ENCODE results near the gene DKC1.

Gene DKC1

DNA sequence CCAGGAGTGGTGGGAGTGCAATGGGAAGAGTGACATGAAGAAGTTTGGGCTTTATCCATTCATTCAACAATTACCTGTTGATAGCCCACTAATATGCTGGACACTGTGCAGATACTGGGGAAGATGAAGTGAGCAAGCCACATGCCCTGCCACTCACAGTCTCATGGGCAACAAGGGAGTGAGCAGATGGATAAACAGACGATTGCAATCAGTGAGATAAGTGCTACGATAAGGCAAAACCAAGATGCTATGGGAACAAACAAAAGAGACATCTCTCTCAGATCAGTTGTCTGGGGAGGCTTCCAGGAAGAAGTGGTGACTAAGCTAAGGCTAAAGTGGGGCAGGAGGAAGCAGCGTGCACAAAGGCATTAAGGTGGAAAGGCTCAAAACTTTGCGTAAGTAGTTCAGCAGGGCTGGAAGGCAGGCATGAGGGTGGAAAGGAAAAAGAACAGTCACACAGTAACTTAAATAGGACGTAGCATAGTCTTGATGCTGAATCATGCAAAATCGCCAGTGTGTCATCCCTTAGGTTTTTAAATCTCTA is 43.5 kb upstream of the DKC1 start:
- no peak for DNase-seq (ENCODE audit: low spot score)
- peaks cover 12% of the 10 kb centered on the region for H3K4me1 ChIP-seq (ENCODE audit: insufficient read depth, poor library complexity, severe bottlenecking)
- H3K9me3 ChIP-seq (ENCODE audit: severe bottlenecking), result no peaks in the 10 kb centered on the region
- no peaks in the 10 kb centered on the region for H3K27me3 ChIP-seq (ENCODE audit: insufficient read depth, poor library complexity, severe bottlenecking)
- TF ChIP-seq, protein P1, sequence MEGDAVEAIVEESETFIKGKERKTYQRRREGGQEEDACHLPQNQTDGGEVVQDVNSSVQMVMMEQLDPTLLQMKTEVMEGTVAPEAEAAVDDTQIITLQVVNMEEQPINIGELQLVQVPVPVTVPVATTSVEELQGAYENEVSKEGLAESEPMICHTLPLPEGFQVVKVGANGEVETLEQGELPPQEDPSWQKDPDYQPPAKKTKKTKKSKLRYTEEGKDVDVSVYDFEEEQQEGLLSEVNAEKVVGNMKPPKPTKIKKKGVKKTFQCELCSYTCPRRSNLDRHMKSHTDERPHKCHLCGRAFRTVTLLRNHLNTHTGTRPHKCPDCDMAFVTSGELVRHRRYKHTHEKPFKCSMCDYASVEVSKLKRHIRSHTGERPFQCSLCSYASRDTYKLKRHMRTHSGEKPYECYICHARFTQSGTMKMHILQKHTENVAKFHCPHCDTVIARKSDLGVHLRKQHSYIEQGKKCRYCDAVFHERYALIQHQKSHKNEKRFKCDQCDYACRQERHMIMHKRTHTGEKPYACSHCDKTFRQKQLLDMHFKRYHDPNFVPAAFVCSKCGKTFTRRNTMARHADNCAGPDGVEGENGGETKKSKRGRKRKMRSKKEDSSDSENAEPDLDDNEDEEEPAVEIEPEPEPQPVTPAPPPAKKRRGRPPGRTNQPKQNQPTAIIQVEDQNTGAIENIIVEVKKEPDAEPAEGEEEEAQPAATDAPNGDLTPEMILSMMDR (IDR thresholded peaks at IDR 0.05; ENCODE audit: poor library complexity, severe bottlenecking), result no peak
- H3K27ac ChIP-seq (ENCODE audit: poor library complexity, severe bottlenecking), result peak overlapping the region; percentile 78
- H3K4me3 ChIP-seq (ENCODE audit: severe bottlenecking), result no peak overlapping the region
- peak; percentile 90 for ATAC-seq (ENCODE audit: low read depth)
- H3K36me3 ChIP-seq (ENCODE audit: low read depth), result no peaks in the 10 kb centered on the region

DNA sequence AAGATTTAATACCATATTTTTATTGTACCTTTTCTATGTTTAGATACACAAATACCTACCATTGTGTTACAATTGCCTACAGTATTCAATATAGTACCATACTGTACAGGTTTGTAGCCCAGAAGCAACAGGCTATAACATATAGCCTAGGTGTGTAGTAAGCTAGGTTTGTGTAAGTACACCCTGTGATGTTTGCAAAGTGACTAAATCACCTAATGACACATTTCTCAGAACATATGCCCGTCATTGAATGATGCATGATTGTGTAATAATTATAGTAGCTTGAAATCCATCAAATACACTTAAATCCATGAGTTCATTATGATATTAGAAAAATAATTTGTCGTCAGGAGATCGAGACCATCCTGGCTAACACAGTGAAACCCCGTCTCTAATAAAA is 42.6 kb upstream of the DKC1 start:
- TF ChIP-seq, protein P1 (IDR thresholded peaks at IDR 0.05; ENCODE audit: poor library complexity, severe bottlenecking), result no peak
- ATAC-seq (ENCODE audit: low read depth), result peak; percentile 42; the same call in 2 of the 3 replicates
- DNase-seq (ENCODE audit: low spot score), result no peak
- Histone ChIP-seq H3K4me1 (ENCODE audit: insufficient read depth, poor library complexity, severe bottlenecking) (peaks cover 12% of the 10 kb centered on the region), H3K4me3 (ENCODE audit: severe bottlenecking) (no peak overlapping the region), H3K27ac (ENCODE audit: poor library complexity, severe bottlenecking) (peak overlapping the region; percentile 78), H3K9me3 (ENCODE audit: severe bottlenecking) (no peaks in the 10 kb centered on the region), H3K36me3 (ENCODE audit: low read depth) (no peaks in the 10 kb centered on the region), H3K27me3 (ENCODE audit: insufficient read depth, poor library complexity, severe bottlenecking) (no peaks in the 10 kb centered on the region)

- DNase-seq (ENCODE audit: low spot score), result no peak
- no peak overlapping the region for H3K4me3 ChIP-seq (ENCODE audit: severe bottlenecking)
- H3K9me3 ChIP-seq (ENCODE audit: severe bottlenecking), result no peaks in the 10 kb centered on the region
- H3K36me3 ChIP-seq (ENCODE audit: low read depth), result no peaks in the 10 kb centered on the region
- H3K4me1 ChIP-seq (ENCODE audit: insufficient read depth, poor library complexity, severe bottlenecking), result peaks cover 16% of the 10 kb centered on the region
- no peaks in the 10 kb centered on the region for H3K27me3 ChIP-seq (ENCODE audit: insufficient read depth, poor library complexity, severe bottlenecking)
- no peak for ATAC-seq (ENCODE audit: low read depth)
- no peak overlapping the region for H3K27ac ChIP-seq (ENCODE audit: poor library complexity, severe bottlenecking)
- TF ChIP-seq, protein P1 (IDR thresholded peaks at IDR 0.05; ENCODE audit: poor library complexity, severe bottlenecking), result no peak
These were observed 41.5 kb upstream of the DKC1 start for GRCh38 chrX:154721155-154721554.

DNA sequence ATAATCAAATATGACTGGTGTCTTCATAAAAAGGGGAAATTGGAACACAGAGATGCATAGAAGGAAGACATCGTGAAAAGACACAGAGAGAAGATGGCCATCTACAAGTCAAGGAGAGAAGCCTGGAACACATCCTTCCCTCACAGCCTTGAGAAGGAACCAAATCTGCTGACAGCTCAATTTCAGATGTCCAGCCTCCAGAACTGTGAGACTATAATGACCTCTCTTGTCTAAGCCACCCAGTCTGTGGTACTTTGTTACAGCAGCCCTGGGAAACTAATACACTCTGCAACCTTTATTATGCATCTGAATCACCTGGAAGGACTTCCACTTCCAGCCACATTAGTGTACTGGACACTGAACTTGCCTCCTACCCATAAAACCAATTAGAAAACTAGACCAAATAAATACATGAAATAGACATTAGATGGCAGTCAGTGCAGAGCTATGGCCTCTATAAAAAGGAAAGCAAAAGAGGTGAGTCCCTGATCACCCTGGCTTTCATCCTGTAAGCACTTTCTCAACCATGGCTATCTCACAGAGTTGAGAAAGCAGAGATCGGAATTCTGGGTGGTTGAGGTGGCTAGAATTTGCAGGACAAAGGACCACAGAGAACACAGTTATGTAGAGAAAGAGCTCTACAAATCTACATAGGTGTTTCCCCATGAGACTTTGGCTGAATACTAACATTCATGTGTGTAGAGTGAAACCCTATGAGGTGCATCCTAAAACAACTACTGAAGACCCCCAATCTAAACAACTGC is 37.5 kb upstream of the DKC1 start:
- Histone ChIP-seq H3K4me3 (ENCODE audit: severe bottlenecking) (no peak overlapping the region), H3K4me1 (ENCODE audit: insufficient read depth, poor library complexity, severe bottlenecking) (peaks cover 30% of the 10 kb centered on the region), H3K27ac (ENCODE audit: poor library complexity, severe bottlenecking) (no peak overlapping the region), H3K36me3 (ENCODE audit: low read depth) (no peaks in the 10 kb centered on the region), H3K9me3 (ENCODE audit: severe bottlenecking) (no peaks in the 10 kb centered on the region), H3K27me3 (ENCODE audit: insufficient read depth, poor library complexity, severe bottlenecking) (no peaks in the 10 kb centered on the region)
- TF ChIP-seq, protein P1 (IDR thresholded peaks at IDR 0.05; ENCODE audit: poor library complexity, severe bottlenecking), result no peak
- ATAC-seq (ENCODE audit: low read depth) (no peak), DNase-seq (ENCODE audit: low spot score) (no peak)

DNA sequence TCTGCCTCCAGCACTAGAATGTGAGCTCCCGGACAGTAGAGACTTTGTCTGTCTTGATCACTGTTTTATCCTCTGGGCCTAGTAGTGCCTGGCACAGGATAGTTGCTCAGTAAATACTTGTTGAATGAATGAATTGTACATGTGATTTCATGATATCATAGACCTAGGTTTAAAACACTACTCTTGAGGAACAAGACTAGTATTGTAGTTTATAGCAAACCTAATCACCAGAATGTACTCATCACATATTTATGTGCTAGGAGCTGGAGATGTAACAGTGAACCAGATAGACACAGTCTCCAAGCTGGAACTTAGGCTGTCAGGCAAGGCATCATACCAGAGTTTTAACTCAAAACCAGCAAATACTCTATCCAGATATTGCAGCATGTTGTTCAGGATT is 35.2 kb upstream of the DKC1 start:
- Histone ChIP-seq H3K4me1 (ENCODE audit: insufficient read depth, poor library complexity, severe bottlenecking) (peaks cover 47% of the 10 kb centered on the region), H3K27me3 (ENCODE audit: insufficient read depth, poor library complexity, severe bottlenecking) (no peaks in the 10 kb centered on the region), H3K36me3 (ENCODE audit: low read depth) (no peaks in the 10 kb centered on the region), H3K27ac (ENCODE audit: poor library complexity, severe bottlenecking) (peak overlapping the region; percentile 84), H3K4me3 (ENCODE audit: severe bottlenecking) (no peak overlapping the region), H3K9me3 (ENCODE audit: severe bottlenecking) (no peaks in the 10 kb centered on the region)
- ATAC-seq (ENCODE audit: low read depth) (0 out of 3 replicates have a peak, but pooled peaks have one; percentile 15), DNase-seq (ENCODE audit: low spot score) (no peak)
- TF ChIP-seq, protein P1 (IDR thresholded peaks at IDR 0.05; ENCODE audit: poor library complexity, severe bottlenecking), result no peak
